DMS114 treated with DMSO at 0.1 percent for 48 hours (cell line): ENCODE results near the gene TSR3.

Experiments
- DNase-seq: peaks from one replicate; lab custom pipeline; 2025; ENCODE audit not compliant: unreplicated experiment; lab: John Stamatoyannopoulos, UW

TSR3 gene

DNA sequence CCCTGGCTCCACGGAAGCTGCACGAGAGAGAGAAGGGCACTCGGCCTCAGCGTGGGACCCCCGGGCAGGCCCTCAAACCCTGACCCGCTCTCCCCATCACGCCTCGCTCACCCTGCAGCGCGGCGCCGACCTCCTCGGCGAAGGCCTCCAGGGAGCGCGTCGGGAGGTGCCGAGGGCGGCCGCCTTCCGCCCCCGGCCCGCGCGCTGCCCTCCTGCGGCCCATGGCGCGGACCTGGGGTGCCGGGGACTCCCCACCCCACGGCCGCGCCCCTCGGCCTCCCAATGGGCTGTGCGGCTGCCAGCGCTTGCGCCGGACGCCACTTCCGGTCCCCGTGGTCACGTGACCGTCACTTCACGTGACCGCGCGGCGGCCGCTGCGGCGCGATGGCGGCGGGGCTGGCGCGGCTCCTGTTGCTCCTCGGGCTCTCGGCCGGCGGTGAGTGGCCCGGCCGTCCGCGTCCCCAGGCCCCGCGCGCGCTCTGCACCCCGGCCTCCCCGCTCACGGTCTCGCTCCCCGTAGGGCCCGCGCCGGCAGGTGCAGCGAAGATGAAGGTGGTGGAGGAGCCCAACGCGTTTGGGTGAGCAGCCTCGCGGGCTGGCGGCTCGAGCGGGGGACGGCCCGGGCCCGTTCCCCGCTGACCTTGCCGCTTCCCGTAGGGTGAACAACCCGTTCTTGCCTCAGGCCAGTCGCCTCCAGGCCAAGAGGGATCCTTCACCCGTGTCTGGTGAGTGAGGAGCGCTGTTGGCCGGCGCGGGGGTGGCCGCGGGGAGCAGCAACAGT is at the start of gene TSR3, which contains the start of gene GNPTG:
TSS of gene TSR3 (minus strand) at position 297 of the 781 bp plus-strand sequence. CDS start at position 223, 74 bp downstream.
TSS of gene GNPTG (plus strand) at position 350 of the 781 bp plus-strand sequence. CDS start at position 385, 35 bp downstream.
- DNase-seq: peak; percentile 31

DNA sequence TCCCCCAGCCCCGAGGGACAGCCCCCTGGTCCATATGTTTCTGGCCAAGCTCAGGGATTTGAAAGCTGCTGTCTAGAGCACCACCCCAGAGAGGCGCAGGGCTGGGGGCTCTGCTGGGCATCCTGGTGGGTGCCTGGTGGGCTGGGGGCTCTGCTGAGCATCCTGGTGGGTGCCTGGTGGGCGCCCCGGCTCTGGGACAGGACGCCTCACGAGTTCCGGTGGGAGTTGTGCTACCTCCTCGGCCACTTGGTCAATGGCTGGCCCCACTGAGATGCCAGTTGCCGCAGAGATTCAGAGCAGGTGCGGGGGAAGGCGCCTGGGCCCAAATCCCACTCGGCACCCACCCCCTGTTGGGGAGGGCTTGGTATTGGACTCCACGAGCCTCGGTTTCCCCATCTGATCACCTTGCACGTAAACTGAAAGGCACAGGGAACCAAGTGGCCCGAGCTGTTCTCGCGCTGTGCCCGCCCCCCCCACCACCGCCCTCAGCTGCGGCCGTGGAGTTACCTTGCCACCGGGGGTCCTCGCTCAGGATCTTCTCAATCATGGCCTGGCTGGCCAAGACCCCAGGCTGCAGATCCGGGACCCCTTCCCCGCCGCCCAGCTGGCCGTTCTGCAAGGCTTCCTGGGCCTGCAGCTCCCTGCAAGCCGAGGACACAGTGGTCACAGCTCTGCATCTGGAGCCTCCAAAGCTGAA is 49.5 kb upstream of the TSR3 start:
- no peak for DNase-seq

DNA sequence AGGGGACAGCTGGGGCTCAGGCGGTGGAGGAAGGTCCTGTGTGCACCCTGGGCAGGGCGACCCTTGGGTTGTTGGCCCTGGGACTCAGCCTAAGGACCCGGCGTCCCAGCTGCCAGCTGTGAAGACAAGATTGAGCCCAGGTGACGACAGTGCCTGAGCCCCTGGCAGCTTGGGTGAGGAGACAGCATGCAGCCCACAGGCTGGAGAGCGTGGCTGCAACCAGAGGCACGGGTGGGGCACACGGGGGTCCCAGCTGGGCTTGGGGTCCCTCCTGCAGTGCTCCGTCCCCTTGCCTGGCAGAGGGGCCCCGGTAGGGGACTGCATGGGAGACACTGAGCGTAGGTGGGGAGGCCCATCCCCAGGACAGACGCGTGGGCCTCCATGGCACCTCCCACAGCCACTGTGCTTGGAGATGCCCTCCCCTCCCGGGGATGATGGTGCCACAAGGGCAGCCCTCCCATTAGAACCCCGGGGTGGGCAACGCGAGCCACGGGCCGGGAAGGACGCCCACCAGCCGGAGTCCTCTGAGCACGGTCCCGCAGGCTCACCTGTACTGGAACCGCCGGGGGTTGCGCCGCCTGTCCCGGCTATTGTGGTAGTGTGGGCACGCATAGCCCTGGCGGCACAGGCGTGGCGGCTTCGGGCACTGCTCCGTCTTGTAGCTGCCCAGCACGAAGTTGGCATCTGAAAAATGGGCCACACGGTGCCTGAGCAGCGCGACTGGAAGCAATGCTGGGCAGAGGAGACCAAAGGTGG is 47.3 kb upstream of the TSR3 start:
- no peak for DNase-seq

DNA sequence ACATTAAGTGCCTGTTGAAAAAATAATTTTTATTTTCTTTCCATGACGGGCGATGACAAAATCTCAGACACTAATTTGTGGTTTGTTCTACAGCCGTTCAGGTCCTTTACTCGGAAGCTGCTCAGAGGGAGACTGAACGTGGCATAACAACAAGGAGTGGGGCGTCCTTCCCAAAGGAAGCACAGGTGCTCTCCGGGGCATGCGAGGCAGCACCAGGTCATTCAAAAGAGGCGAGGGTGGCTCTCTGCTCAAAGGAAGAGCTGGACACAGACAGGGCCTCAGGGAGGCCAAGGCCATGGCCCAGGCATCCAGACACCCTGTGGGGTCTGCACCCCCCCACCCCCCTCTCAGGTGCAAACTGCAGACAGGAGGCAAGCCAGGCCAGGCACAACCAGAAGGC is 46.7 kb upstream of the TSR3 start:
- DNase-seq: no peak

DNA sequence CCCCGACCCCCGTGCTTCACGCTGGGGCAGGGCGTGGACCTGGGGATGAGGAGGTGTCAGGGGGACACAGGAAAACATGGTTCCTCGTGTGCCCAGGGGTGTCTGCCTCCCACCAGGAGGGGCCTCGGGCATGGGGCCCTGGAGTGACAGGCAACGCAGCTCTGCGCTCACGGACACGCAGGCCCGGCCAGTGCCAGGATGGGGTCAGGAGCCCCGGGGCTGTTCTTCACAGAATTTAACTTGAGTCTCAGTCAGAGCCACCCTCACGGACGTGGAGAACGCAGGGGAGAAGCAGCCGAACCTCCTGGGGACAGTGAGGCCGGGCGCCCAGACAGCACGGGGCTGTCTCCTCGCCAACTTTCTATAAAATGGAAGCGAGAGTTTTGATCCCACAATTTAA is 46.1 kb upstream of the TSR3 start:
- no peak for DNase-seq

DNA sequence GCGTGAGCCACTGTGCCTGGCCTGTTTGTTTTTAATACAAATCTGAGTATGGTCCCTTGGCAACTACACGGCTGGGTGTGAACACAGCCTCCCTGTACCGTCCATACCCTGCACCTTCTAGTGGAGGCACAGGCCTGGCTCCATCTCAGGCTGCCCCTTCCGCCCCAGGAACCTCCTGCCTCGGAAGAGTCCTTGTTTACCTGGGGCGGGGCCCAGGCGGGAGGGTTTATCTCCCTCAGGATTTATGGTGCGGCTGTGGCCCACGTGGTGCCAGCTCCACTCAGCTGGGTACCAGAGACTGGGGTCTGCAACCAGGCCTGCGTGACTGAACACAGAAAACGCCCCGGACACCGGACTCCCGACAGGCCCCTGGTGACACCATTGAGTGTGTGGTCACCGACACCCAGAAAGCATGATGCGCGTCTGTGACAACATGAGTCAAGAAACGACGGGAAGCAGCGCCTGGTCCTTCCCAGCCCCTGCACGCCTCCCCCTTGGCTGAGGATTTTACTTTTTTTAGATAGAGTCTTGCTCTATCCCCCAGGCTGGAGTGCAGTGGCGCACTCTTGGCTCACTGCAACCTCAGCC is 43.9 kb upstream of the TSR3 start:
- no peak for DNase-seq

DNA sequence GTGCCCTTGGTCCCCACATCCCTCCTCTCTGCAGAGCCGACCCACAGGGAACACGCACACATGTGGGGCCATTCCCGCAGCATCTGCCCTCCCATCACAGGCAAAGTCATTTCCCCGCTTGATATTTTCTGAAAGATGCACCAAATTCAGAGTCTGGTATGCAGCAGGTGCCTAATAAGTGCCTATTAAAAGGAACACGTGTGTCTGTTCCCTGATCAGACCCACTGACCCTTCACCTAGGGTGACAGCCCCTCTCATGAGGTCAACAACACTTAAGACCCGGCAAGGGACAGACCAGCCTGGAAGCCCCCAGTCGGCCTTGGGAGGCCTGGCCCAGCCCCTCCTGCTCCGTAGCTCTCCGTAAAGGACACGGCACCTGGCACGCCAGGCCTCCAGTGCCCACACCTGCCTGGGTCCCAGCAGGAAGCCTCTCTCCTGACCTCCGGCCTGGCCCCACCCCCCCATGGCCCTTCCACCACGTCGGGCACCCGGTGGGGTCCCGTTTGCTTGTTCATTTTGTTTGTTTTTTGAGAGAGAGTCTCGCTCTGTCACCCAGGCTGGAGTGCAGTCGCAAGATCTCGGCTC is 42.8 kb upstream of the TSR3 start:
- DNase-seq: no peak

DNA sequence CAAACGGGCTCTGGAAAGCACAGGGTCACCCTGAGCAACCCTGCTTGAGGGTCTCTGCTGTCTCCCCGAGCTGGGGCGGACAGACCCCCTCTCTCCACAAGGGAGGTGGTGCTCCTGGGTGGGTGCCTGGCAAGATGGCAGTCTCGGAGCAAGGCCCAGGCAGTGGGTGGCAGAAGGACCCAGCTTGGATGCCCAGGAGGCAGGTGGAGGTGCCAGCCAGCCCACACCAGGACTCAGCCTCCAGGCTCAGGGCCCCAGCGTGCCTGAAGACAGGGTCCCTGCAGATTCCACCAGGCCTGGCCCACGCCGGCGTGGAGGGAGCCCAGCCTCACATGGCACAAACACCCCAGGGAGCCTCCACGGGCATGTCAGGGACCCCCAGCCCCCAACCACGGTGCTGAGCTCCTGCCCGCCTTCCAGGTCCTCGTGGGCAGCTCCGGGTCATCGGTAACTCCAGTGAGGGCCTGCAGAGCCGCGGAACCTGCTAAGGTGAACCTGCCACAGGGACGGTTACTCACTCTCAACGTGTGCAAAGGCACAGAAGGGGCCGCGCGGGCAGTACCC is 42.0 kb upstream of the TSR3 start:
- no peak for DNase-seq

DNA sequence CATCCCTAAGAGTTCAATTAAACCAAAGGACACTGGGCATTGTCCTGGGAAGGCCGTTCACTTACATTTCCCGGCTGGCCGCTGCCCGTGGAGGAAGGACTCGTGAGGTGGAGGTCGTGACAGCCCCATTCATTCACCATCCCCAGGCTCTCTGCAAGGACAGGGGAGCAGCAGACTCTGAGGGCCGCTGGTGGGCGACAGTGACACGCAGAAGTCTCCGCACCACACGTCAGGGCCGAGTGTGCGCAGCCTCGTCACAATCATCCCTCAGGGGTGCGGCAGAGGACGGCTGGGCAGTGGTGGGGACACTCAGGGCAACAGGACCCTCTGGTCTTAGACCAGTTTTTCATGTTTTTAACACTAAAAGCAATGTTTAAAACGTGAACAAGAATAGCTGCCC is 41.1 kb upstream of the TSR3 start:
- DNase-seq: no peak

DNA sequence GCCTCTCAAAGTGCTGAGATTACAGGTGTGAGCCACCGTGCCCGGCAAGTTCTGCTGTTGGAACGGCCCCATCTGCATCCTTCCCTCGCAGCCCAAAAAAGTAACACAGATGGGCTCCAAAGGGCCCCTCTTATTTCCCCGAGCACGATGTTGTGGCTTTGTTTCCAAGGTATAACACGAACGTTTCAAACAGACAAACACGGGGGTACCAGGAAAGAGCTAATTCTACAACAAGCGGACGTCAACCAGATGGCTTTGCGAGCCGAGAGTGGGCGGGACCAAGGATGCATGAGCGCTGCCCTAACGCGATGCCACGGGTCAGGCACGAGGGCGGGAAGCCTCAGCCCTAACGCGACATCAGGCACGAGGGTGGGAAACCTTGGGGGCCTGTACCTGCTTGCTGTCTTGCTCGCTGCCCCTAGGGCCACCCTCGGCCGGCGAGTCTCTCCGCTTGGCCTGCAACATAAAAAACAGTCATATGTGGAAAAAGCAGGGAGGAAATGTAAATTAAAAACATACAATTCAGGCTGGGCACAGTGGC is 38.6 kb upstream of the TSR3 start:
- no peak for DNase-seq

DNA sequence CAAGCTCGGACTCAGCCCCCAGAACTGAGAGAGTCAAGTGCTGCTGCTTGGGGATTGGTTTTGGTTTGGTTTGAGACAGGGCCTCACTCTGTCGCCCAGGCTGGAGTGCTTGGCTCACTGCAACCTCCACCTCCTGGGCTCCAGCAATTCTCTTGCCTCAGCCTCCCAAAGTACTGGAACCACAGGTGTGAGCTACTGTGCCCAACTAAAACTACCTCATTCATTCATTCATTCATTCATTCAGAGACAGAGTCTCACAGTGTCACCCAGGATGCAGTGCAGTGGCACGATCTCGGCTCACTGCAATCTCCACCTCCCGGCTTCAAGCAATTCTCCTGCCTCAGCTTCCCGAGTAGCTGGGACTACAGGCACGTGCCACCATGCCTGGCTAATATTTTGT is 38.1 kb upstream of the TSR3 start:
- no peak for DNase-seq

DNA sequence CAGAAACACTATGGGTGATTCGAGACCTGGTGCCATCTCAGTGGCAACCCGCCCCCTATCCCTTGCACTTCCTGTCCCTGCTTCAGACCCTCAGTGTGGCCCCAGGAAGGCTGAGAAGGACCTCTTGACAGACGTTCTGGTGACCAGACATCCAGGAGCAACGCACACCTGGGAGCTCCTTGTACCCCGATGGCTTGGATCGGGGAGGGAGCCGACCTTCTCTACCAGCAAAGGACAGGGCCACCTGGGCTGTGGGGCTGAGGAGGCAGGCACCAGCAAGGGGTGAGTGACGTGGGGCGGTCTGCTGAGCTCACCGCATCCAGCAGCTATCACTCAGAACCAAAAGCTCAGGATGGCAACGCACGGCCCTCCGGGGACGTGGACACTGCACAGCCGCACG is 35.7 kb upstream of the TSR3 start:
- no peak for DNase-seq

DNA sequence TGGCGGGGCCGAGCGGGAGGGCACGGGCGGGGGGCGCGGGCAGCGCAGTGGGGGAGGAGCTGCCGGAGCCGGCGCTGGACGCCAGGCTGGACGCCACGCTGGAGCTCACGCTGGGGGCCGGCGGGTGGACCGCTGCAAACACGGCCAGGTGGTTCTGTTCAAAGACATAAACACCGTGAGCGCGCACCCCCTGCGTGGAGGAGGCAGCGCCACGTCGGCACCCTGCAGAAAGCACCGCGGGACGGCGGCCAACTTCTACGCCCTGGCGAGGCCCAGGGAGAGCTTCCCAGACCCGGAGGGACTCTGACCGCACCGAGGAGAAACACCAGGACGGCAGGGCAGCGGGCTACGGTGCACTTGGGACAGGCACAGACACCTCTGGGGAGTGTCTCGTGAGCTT is 33.6 kb upstream of the TSR3 start:
- no peak for DNase-seq

DNA sequence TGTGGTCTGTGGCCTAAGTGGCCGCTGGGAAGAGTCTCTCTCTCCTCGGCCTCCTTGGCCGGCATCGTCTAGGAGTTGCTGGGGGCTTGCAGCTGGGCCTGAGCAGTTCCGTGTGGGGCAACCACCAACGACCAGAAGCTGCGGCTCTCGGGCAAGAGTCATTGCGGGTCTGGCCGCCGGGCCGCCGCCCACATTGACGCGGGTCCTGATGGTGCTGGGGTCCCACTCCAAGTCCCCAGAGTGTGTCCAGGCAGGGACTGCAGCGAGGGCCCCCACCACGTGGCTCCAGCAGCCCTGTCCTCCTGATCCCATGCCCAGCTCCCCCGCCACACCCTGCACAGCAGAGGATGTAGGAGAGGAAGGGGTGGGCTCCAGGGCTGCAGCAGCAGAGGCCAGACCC is 31.9 kb upstream of the TSR3 start:
- no peak for DNase-seq

DNA sequence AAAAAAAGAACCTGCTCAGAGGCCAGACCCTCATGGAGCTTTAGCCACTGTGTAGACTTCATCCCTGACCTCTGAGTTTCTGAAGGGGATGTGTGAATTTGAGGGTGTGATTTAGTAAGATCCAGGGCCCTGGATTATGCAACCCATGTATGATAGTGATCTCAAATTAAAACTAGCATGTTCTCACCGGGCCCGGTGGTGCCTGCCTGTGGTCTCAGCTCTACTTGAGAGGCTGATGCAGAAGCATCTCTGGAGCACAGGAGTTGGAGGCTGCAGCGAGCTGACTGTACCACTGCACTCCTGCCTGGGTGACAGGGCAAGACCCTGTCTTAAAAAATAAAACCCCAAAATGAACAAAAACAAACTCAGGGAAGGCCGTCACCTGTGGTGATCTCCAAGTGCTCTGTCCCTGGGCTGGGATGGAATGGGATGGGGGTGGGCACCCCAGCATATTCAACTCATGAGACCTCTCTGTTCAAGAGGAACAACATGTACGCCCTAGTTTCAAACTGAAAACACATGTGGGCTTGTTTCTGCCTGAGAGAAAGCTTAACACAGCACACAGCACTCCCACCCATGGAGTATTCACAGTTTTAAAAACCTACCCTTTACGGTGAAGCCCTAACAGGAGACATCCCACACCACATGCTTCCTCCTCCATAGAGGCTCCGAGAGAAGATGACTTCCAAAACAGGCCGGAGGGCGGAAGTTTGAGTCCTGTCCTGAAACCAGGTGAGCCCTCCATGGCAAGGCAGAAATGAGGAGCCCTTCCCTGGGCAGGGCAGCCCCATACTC is 30.1 kb upstream of the TSR3 start:
- no peak for DNase-seq

DNA sequence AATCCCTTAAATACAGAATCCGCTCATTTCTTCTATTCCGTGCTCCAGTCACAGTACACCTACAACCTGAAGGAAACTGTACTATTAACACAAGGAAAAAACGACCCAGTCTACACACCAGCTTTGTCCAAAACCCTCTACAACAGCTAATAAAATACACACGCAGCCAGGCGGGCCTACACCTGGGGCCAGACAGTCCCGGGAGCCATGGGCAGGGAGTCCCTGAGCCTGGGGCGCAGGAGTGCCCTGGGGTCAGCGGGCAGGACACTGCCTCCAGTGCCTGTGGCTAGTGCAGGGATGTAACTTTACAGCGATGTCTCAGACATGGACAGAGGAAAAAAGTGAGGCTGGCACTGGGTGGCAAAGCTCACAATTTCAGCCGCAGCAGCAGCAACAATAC is 28.5 kb upstream of the TSR3 start:
- DNase-seq: no peak

DNA sequence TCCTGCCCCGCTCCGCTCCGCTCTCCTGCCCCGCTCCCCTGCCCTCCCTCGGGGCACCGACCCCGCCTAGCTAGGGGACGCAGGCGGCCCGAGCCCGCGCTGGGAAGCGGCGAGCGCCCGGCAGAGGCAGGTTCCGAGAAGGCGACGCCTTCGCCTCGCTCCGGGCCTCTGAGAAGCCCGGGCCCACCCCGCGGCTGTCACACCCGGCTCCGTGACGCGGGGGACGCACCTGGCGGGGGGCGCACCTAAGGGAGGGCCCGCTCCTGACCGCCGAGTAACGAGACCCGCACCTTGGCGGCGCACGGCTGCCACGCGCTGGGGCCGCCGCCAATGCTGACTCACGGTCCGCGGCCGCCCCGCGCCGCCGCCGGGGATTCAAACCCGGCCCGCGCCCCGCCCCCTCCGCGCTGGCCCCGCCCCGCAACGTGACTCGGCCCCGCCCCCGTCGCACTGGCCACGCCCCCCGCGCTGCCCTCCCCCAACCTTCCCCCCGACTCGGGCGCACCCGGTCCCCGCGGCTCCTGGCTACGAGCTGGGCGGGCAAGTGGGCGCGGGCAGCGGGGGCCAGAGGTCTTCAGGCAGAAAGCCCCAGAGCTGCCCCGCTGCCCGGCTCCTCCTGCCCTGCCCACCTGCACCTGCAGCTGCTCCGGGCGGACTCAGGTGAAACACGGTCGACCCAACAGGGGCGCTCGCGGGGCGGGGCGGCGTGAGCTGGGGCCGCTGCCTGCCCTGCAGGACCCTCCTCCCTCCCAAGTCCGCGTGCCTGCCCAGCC is 27.8 kb upstream of the TSR3 start:
- no peak for DNase-seq

DNA sequence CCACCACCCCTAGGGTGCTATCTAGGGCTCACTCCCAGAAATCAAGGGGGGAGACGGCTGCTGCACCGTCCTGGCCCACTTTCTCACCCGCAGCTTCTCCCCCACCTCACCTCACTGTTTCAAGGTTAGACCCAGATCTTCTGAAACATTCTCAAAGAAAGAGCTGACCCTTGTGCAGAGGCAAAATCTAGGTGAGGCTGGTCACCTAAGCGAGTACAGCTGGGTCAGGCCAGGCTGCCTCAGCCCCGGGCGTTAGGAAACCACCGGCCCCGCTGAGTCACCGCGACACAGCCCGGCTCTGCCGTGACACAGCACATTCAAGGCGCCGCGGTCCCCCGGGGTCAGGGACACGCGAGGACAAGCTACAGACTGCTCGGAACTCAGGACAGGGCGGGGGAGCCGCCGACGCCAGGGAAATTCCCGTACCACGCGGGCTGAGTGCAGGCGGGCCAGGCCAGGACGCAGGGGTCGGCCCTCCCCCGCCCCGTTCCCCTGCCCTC is 27.2 kb upstream of the TSR3 start:
- DNase-seq: no peak
